CD4-positive, alpha-beta T cell treated with Interleukin-1 beta for 1 hour (primary cell): ENCODE measurements around the gene CDA.
A peak's percentile ranks its signal among the peaks of the same experiment; 100 is the strongest.

Experiments used
- DNase-seq, 2 donors: peaks; one replicate each; pipeline ENCODE4 v3.0.0-alpha.2; 2020 to 2022

CDA gene

GRCh38 chr1:20616847-20617487 lies 28.1 kb downstream of the CDA start:
- DNase-seq = no peak

DNA sequence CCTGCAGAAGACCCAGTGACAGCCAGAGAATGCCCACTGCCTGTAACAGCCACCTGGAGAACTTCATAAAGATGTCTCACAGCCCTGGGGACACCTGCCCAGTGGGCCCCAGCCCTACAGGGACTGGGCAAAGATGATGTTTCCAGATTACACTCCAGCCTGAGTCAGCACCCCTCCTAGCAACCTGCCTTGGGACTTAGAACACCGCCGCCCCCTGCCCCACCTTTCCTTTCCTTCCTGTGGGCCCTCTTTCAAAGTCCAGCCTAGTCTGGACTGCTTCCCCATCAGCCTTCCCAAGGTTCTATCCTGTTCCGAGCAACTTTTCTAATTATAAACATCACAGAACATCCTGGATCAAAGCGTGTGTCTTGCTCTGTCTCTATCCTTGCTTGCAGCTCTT lies 29.7 kb downstream of the CDA start:
- DNase-seq = no peak

DNA sequence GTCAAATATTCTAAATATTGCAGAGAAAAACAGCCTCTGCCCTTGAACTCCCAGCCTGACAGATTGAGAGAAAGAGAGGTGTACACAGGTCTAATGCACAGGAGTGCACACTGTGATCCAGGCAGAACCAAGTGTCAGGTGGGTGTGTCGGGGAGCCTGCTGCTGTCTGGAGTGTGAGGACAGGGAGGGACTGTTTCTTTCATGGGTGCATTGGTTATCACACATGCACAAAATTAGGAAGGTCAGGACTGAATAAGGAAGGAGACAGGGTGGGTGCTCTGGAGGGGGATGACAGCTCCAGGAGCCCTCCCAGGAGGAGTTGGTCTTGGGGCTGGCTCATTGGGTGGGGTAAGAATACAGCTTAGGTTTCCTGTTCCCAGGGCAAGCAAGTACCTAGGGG lies 31.1 kb downstream of the CDA start:
- DNase-seq = no peak

GRCh38 chr1:20621012-20621411 lies 32.1 kb downstream of the CDA start:
- no peak for DNase-seq

GRCh38 chr1:20624709-20625108 lies 35.8 kb downstream of the CDA start:
- DNase-seq = no peak

DNA sequence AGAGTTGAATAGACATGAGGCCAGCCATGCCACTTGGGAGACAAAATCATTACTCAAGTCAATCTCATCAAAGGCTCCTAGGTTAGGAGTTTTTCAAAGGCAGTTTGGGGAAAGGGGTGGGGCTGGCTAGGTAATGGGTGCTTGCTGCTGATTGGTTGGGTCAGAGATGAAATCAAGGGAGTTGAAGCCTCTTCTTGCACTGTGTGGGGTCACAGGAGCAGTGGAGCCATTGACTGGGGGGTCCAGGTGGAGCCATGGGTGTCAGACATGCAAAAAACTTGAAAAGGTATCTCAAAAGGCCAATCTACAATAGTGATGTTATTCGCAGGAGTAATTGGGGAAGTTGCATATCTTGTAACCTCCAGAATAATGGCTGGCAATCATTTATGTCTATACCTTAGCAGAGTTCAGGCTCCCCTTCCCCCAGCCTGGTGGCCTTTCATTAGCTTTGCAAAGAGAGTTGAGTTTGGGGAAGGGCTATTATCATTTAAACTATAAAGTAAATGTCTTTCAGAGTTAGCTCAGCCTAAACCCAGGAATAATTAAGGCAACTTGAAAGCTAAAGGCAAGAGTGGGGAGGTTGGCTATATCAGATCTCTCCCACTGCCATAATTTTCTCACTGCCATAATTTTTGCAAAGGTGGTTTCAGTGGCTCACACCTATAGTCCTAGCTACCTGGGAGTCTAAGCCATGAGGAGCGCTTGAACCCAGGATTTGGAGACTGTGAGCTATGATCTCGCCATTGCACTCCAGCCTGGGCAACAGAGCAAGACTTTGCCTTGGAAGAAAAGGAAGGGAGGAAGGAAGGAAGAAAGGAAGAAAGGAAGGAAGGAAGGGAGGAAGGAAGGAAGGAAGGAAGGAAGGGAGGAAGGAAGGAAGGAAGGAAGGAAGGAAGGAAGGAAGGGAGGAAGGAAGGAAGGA lies 36.5 kb downstream of the CDA start:
- DNase-seq = no peak

- no peak for DNase-seq
These were observed 37.2 kb downstream of the CDA start for GRCh38 chr1:20626098-20626427.

GRCh38 chr1:20626524-20626923 lies 37.6 kb downstream of the CDA start:
- DNase-seq = no peak

DNA sequence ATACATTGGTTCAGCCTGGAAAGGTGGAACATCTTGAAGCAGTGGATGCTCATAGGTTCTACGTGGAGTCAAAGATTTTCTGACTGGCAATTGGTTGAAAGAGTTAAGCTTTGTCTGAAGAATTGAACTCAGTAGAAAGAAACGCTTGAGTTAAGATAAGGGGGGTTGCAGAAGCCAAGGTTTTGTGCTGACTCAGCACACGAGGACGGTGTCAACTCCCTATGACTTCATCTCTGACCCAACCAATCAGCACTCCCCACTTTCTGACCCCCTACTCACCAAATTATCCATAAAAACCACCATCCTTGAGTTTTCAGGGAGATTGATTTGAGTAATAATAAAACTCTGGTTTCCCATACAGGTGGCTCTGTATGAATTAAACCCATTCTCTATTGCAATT lies 41.8 kb downstream of the CDA start:
- no peak for DNase-seq

- DNase-seq = no peak
These were observed 43.5 kb downstream of the CDA start for GRCh38 chr1:20632386-20632785.

- DNase-seq = peak; percentile 86 to 92
These were observed 44.5 kb downstream of the CDA start, which contains the start of gene PINK1 for GRCh38 chr1:20633190-20634064. Gene PINK1, plus strand, starts transcription at chr1:20633458. Its CDS starts 91 bp downstream, at chr1:20633549.

DNA sequence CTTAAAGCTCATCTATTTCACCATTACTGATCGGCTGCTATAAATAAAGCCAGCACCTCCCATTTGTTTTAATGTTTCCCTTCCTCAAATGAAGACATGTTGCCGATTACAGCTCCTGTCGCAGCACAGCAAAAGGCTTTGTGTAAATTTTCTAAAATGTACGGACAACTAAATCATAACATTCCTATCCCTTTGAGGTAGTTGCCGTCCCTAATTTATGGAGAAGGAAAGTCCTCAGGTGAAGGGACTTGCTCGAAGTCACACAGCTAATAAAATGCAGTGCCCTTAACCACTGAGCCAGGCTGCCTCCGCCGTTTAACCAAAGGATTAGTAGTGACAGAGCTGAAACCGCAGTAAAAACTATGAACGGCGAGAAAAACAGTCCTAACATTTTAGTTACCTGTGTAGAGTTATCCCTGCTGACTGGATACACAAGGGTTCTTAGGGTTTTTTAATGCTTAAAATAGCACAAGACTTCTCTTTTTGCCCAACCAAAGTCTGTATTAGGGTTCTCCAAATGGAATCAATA lies 45.2 kb downstream of the CDA start:
- peak in 1 of 2 donors; percentile 26 for DNase-seq

GRCh38 chr1:20634594-20635084 lies 45.7 kb downstream of the CDA start:
- peak in 1 of 2 donors; percentile 34 for DNase-seq

GRCh38 chr1:20636785-20637347 lies 48.0 kb downstream of the CDA start:
- no peak for DNase-seq

DNA sequence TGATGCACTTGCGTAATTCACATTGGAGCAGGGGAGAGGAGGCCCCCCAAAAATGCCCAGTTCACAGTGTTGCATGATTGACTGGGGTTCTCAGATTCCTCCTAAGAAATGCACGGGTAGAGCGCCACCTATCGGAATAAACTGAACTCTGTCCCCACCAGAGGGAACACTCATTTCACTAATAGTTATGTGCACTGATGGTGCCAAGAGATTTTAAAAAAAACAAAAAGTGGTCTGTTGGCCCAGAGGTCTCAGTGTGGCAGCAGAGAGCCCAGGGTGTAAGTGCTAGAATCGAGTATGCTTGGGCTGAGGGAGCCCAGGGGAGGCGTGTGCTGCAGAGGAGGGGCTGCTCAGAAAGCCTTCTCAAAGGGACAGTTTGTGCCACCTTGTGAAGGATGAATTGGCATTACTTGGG lies 51.3 kb downstream of the CDA start:
- peak; percentile 47 to 67 for DNase-seq

DNA sequence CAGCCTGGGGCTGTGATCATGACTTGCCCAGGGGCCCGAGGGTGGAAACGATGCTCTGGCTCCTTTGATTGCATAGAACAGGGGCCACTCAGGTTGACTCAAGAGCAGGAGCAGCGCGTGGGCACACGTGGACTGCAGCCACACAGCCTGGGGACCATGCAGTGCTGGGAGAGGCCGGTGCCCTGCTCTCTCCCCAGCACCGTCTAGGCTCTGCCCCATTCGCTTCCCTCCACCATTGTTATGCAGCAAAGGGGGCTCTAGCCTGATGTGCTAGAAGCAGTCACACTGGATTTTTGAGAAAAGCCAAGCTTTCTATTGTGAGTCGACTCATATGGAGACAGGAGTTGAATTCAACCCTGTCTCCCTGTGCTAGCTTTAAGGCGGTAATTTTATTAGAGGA lies 53.1 kb downstream of the CDA start:
- DNase-seq = no peak

GRCh38 chr1:20643080-20643479 lies 54.2 kb downstream of the CDA start:
- DNase-seq = no peak

GRCh38 chr1:20644416-20644815 lies 55.5 kb downstream of the CDA start:
- no peak for DNase-seq

DNA sequence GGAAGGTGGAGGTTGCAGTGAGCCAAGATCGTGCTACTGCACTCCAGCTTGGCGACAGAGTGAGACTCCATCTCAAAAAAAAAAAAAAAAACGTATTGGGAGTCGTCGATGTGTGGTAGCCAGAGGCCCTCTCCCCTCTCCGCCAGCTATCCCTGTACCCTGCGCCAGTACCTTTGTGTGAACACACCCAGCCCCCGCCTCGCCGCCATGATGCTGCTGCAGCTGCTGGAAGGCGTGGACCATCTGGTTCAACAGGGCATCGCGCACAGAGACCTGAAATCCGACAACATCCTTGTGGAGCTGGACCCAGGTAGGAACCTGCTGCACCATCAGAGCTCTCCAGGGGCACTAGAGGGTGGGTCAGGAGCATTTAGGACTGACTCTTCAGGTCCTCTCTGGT lies 56.5 kb downstream of the CDA start:
- no peak for DNase-seq

DNA sequence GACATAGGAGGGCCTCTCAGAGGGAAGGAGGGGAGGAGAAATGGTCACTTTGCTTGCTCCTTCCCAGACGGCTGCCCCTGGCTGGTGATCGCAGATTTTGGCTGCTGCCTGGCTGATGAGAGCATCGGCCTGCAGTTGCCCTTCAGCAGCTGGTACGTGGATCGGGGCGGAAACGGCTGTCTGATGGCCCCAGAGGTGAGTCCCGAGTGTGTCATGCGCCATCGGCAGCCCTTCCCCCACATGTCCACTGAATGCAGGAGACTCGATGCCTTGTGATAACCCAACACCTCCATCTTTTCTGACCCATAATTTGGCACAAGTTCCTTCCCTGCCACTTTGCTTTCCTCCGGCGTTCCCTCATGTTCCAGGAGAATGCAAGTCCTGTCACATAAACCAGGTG lies 59.5 kb downstream of the CDA start:
- no peak for DNase-seq

GRCh38 chr1:20648946-20649345 lies 60.0 kb downstream of the CDA start:
- no peak for DNase-seq

GRCh38 chr1:20652300-20652699 lies 63.4 kb downstream of the CDA start:
- no peak for DNase-seq
